Neural cell (in vitro differentiated cells): ENCODE results near the gene KRT76.

ENCODE experiments used
- CTCF ChIP-seq: fragments of 450-650 bp; IDR thresholded peaks from 2 replicates; pipeline ENCODE4 v1.5.1; 2014; ENCODE audit warnings: antibody characterized with exemption, mild to moderate bottlenecking, moderate library complexity; ENCODE audit not compliant: poor library complexity, severe bottlenecking
- EP300 ChIP-seq: fragments of 450-650 bp; conservative IDR thresholded peaks from 2 replicates; pipeline ENCODE4 v1.6.1; 2014; ENCODE audit warnings: antibody characterized with exemption, mild to moderate bottlenecking, moderate library complexity; ENCODE audit not compliant: poor library complexity, severe bottlenecking
- EZH2 ChIP-seq: fragments of 200-600, 300-800 bp; shearing (Covaris generic), sonication (generic); IDR thresholded peaks from 2 replicates; pipeline ENCODE4 v1.6.1; 2014; ENCODE audit warnings: antibody characterized with exemption, low read length, borderline replicate concordance, mild to moderate bottlenecking; ENCODE audit not compliant: insufficient read depth, poor library complexity, severe bottlenecking
- POLR2AphosphoS5 ChIP-seq: IDR thresholded peaks from 2 replicates; pipeline ENCODE4 v1.6.1; 2012
- RAD21 ChIP-seq: fragments of 450-650 bp; conservative IDR thresholded peaks from 2 replicates; pipeline ENCODE4 v1.6.1; 2014; ENCODE audit warnings: antibody characterized with exemption, mild to moderate bottlenecking, moderate library complexity
- REST ChIP-seq: IDR thresholded peaks from 2 replicates; pipeline ENCODE4 v1.6.1; 2012; ENCODE audit warnings: borderline replicate concordance
- SMC3 ChIP-seq: fragments of 450-650 bp; conservative IDR thresholded peaks from 2 replicates; pipeline ENCODE4 v1.6.1; 2014; ENCODE audit warnings: antibody characterized with exemption, mild to moderate bottlenecking, moderate library complexity; ENCODE audit not compliant: poor library complexity
- TAF1 ChIP-seq: IDR thresholded peaks from 2 replicates; pipeline ENCODE4 v1.6.1; 2012; ENCODE audit warnings: low read depth

- TF ChIP-seq CTCF (no peak), REST (no peak), EP300 (no peak), TAF1 (no peak), POLR2AphosphoS5 (no peak), EZH2 (no peak), RAD21 (no peak), SMC3 (no peak)
Observed at GRCh38 chr12:52721838-52722470, 55.2 kb downstream of the KRT76 start.
